Daoy (cell line): ENCODE measurements around the gene SASH3. TPM values are rescaled to one million over a fixed set of nuclear protein-coding genes. Genes with fewer than 3 reads are reported as not detected.

Experiments used
- DNase-seq: peaks from one replicate; pipeline ENCODE4 v3.0.0-alpha.2; 2015; ENCODE audit warnings: low read depth
- total RNA-seq: library from RNA; depleted of rRNA; stranded (reverse); fragments of >200 nt; shearing (Covaris generic); gene quantifications from 2 replicates; pipeline ENCODE4 v1.2.3, GENCODE V29; 2014

The SASH3 gene
- total RNA-seq, 1 experiment from 2014 or later = not detected

- DNase-seq = no peak
These were observed 29.4 kb downstream of the SASH3 start for GRCh38 chrX:129808829-129809796.

- no peak for DNase-seq
These were observed 34.1 kb downstream of the SASH3 start for GRCh38 chrX:129813662-129814368.

GRCh38 chrX:129818123-129818522 lies 38.4 kb downstream of the SASH3 start:
- no peak for DNase-seq

- DNase-seq = peak; percentile 23
These were observed 43.4 kb downstream of the SASH3 start for GRCh38 chrX:129823115-129823514.

- DNase-seq = no peak
These were observed 43.8 kb downstream of the SASH3 start for GRCh38 chrX:129823522-129823921.

- no peak for DNase-seq
These were observed 44.9 kb downstream of the SASH3 start for GRCh38 chrX:129824620-129825019.

GRCh38 chrX:129825746-129826505 lies 46.2 kb downstream of the SASH3 start:
- DNase-seq = no peak

GRCh38 chrX:129830494-129830893 lies 50.7 kb downstream of the SASH3 start:
- no peak for DNase-seq

- no peak for DNase-seq
These were observed 51.5 kb downstream of the SASH3 start for GRCh38 chrX:129831091-129831885.

GRCh38 chrX:129833153-129833990 lies 53.6 kb downstream of the SASH3 start:
- peak; percentile 44 for DNase-seq

GRCh38 chrX:129836827-129837226 lies 57.1 kb downstream of the SASH3 start:
- DNase-seq = no peak

- no peak for DNase-seq
These were observed 60.6 kb downstream of the SASH3 start for GRCh38 chrX:129840344-129840743.

GRCh38 chrX:129842510-129843208 lies 62.9 kb downstream of the SASH3 start:
- peak; percentile 15 for DNase-seq

- DNase-seq = no peak
These were observed 63.4 kb downstream of the SASH3 start for GRCh38 chrX:129843209-129843458.

- DNase-seq = peak; percentile 89
These were observed 63.9 kb downstream of the SASH3 start, which contains the start of gene ZDHHC9 for GRCh38 chrX:129843459-129844306. TSS of gene ZDHHC9 (minus strand) at chrX:129843886. CDS start at chrX:129841945, 1,941 bp downstream.
